HPDE6-E6E7 (cell line): ENCODE measurements around the gene LRMDA.

ENCODE experiments used
- DNase-seq: peaks from one replicate; pipeline ENCODE4 v3.0.0; 2011; ENCODE audit warnings: missing footprints; ENCODE audit errors: extremely low spot score

The LRMDA gene

GRCh38 chr10:75431180-75432111 is at the start of gene LRMDA:
LRMDA (plus strand) TSS chr10:75431624.
- DNase-seq = no peak

DNA sequence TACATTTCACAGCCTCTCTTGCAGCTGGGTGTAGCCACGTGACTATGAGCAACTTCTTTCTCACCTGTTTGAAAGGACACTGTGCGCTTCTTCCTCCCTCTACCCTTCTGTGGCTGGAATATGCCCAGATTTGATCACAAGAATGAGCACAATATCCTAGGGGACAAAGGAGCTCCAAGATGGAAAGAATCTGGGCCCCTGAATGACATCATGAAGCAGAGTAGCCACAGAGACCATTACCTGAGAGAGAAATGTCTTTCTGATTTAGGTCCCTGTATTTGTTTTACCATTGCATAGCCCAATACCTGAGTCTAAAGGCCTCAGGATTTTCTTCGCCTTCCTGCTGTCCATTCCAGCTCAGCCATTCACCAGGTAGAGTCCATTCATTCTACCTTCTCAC is 45.3 kb upstream of the LRMDA start:
- no peak for DNase-seq

GRCh38 chr10:75388082-75388481 is 43.3 kb upstream of the LRMDA start:
- no peak for DNase-seq

- DNase-seq = no peak
Measured at GRCh38 chr10:75390178-75390577, 41.2 kb upstream of the LRMDA start.

GRCh38 chr10:75392271-75392670 is 39.2 kb upstream of the LRMDA start:
- DNase-seq = no peak

GRCh38 chr10:75392744-75393143 is 38.7 kb upstream of the LRMDA start:
- no peak for DNase-seq

DNA sequence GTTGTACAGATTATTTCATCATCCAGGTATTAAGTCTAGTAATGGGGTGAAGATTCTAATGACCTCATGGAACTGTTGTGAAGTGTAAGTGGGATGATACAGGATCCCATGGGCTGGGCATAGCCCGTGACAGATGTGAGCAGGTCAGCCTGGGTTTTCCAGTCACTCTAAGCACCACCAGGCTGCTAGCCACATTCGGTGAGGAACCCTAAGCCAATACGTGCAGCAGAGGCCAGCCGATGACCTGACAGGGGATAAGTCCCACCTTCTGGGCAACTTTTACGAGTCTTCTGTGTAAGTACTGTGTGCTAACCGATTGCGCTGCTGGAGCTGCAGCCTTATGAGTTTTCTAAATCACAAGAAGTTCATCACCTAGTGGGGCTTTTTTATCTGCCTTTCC is 37.2 kb upstream of the LRMDA start:
- DNase-seq = no peak

DNA sequence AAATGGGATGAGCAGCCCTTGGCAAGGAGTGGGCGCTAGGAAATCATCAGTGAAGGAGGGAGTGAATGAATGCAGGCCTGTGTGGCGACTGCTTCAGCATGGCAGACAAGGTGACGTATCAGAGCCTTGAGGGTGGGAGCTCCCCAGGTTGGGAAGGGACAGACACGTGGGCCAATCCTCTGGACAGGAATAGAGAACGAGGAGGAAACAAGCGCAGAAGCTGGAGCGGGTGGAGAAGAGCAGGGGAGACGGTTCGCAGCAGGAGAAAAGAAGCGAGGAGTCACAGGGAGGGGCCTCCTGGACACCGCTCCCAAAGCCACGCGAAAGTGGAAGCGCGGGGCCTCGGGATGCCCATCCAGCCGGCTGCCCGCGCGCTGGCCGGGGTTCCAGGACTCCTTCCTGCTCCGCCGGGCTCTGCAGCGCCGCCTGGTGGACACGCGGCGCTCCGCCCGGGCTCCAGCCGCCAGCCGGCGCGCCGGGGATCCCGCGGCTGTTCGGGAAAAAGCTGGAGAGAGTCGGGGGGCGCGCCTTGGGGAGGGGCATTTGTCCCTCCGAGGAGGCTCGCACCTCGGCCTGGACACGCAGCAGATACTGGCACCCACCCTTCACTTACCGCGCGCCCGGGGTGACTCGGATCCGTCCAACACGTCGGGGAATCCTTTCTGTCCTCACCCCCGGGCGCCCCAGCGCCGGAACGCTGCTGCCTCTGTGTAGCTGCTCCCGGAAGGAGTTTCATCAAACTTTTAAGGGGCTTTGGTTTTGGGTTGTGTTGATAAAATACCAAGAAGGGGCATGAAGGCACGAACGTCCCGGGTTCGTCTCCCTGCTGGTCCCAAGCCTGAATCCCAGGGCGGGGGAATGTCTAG is 36.1 kb upstream of the LRMDA start:
- no peak for DNase-seq

- DNase-seq = no peak
Measured at GRCh38 chr10:75395932-75396630, 35.3 kb upstream of the LRMDA start.

- DNase-seq = no peak
Measured at GRCh38 chr10:75396631-75397495, 34.6 kb upstream of the LRMDA start.

GRCh38 chr10:75397496-75398199 is 33.8 kb upstream of the LRMDA start:
- DNase-seq = no peak

DNA sequence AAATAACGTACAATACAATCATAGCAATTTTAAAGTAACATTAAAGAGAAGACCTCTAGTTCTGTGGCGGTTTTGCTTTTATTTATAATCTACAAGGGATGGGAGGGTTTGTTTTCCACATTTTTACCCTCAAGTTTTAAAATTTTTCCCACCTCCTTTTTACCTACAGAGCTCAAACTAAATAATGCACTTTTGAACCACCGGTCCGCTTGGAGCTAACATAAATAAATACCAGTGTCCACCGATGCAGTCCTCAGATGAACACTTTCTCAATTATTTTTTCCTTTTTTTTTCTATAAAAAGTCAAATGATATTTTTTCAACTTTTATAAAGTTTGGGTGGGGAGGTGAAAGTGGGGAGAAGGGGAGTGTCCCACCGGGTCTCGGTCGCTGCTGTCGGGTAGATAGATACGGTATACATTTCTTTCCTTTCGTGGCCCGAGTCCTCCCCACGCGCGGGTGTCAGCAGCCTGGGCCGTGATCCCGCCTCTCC is 33.2 kb upstream of the LRMDA start:
- no peak for DNase-seq

GRCh38 chr10:75398692-75399460 is 32.5 kb upstream of the LRMDA start:
- DNase-seq = no peak

DNA sequence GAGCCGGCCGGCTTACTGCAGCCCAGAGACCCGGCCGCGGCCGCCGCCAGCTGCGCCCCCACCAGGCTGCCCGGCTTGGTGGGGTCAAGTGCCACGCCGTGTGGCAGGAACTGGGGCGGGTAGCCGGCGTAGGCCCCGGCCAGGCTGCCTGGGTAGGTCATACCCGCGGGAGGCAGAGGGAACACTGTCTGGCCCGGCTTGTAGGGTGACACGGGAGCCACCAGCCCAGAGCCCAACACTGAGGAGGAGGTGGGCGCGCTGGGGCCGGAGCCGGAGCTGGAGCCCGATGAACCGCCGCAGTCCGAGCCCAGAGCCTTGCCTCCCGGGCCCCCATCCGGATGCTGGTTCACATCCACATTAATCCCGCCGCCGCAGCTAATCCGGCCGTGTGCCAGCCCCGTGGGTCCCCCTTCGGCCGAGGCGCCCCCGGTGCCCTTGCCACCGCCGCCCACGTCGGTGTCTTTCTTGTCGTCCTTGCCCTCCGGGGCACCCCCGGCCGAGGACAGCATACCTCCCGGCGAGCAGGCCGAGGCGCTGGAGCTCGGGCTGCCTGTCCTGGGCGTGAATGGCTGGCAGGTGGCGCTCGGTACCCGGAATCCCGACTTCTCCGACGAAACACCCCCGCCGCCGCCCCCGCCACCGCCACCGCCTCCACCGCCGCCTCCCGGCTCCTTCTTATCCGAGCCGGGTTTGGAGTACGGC is 31.8 kb upstream of the LRMDA start:
- no peak for DNase-seq

GRCh38 chr10:75400163-75400770 is 31.2 kb upstream of the LRMDA start:
- DNase-seq = no peak

GRCh38 chr10:75400771-75401568 is 30.5 kb upstream of the LRMDA start:
- DNase-seq = no peak
